Astrocyte (in vitro differentiated cells and primary cell): ENCODE data around the gene LAP3. TPM values are rescaled to one million over a fixed set of nuclear protein-coding genes. Genes with fewer than 3 reads are reported as not detected.

Experiments
- DNase-seq: peaks from one replicate; pipeline ENCODE4 v3.0.0-alpha.2; 2010; ENCODE audit warnings: low read depth
- FAIRE-seq: peaks from 2 replicates; lab custom pipeline; 2011; peaks lifted over from hg19 to GRCh38; lab: Jason Lieb, UNC
- H2AFZ ChIP-seq: 2 replicates; pipeline ENCODE4 v1.6.0; 2012; ENCODE audit warnings: low read depth, low read length, inconsistent platforms
- H3K27ac ChIP-seq: 2 replicates; pipeline ENCODE4 v1.5.1; 2011; ENCODE audit warnings: low read depth, low read length, inconsistent platforms
- H3K27me3 ChIP-seq: 2 replicates; pipeline ENCODE4 v1.6.0; 2011; ENCODE audit warnings: low read length, inconsistent platforms; ENCODE audit not compliant: insufficient read depth
- H3K36me3 ChIP-seq: 2 replicates; pipeline ENCODE4 v1.5.1; 2011; ENCODE audit warnings: low read length, inconsistent platforms; ENCODE audit not compliant: insufficient read depth
- H3K4me1 ChIP-seq: 2 replicates; pipeline ENCODE4 v1.5.1; 2011; ENCODE audit warnings: low read length, inconsistent platforms; ENCODE audit not compliant: insufficient read depth
- H3K4me2 ChIP-seq: 2 replicates; pipeline ENCODE4 v1.6.0; 2012; ENCODE audit warnings: low read length, inconsistent platforms
- H3K4me3 ChIP-seq: 2 replicates; pipeline ENCODE4 v1.5.1; 2011; ENCODE audit warnings: low read depth, mild to moderate bottlenecking, low read length, inconsistent platforms; ENCODE audit not compliant: insufficient read depth
- H3K79me2 ChIP-seq: 2 replicates; pipeline ENCODE4 v1.6.0; 2012; ENCODE audit warnings: mild to moderate bottlenecking, low read length, inconsistent platforms; ENCODE audit not compliant: insufficient read depth
- H3K9ac ChIP-seq: 2 replicates; pipeline ENCODE4 v1.6.0; 2012; ENCODE audit warnings: mild to moderate bottlenecking, low read length, inconsistent platforms
- H3K9me3 ChIP-seq: 2 replicates; pipeline ENCODE4 v1.5.1; 2012; ENCODE audit warnings: low read depth, mild to moderate bottlenecking, low read length, inconsistent platforms; ENCODE audit not compliant: insufficient read depth
- H4K20me1 ChIP-seq: 2 replicates; pipeline ENCODE4 v1.6.0; 2012; ENCODE audit warnings: low read length, inconsistent platforms; ENCODE audit not compliant: insufficient read depth
- H3K27ac Mint-ChIP-seq: one replicate; pipeline ENCODE4 v1.8.0; 2021; ENCODE audit warnings: mild to moderate bottlenecking, mixed read lengths; ENCODE audit not compliant: unreplicated experiment
- H3K27me3 Mint-ChIP-seq: one replicate; pipeline ENCODE4 v1.8.0; 2021; ENCODE audit warnings: low read depth, mixed read lengths; ENCODE audit not compliant: unreplicated experiment
- H3K36me3 Mint-ChIP-seq: one replicate; pipeline ENCODE4 v1.8.0; 2021; ENCODE audit warnings: low read depth, mixed read lengths; ENCODE audit not compliant: unreplicated experiment
- H3K4me1 Mint-ChIP-seq: one replicate; pipeline ENCODE4 v1.8.0; 2021; ENCODE audit warnings: low read depth, mixed read lengths; ENCODE audit not compliant: unreplicated experiment
- H3K4me3 Mint-ChIP-seq: one replicate; pipeline ENCODE4 v1.8.0; 2021; ENCODE audit warnings: mild to moderate bottlenecking, moderate library complexity, mixed read lengths; ENCODE audit not compliant: unreplicated experiment
- H3K9me3 Mint-ChIP-seq: one replicate; pipeline ENCODE4 v1.8.0; 2021; ENCODE audit warnings: mild to moderate bottlenecking, mixed read lengths; ENCODE audit not compliant: unreplicated experiment
- EZH2 ChIP-seq: IDR thresholded peaks from 2 replicates; pipeline ENCODE4 v1.6.1; 2012; ENCODE audit warnings: mild to moderate bottlenecking, low read length, inconsistent platforms; ENCODE audit not compliant: insufficient read depth
- total RNA-seq: library from RNA; stranded (reverse); gene quantifications from 2 replicates; pipeline ENCODE4 v1.2.1, GENCODE V29; 2021
- TF ChIP-seq, protein P1 (sequence below): IDR thresholded peaks from 2 replicates; pipeline ENCODE4 v1.5.1; 2011; ENCODE audit warnings: low read depth, mild to moderate bottlenecking, inconsistent platforms, low read length, moderate library complexity; ENCODE audit not compliant: insufficient read depth

Gene LAP3
- total RNA-seq, 1 donor from 2014 or later, result 163 TPM

- no peaks in the 10 kb centered on the region for H3K9me3 Mint-ChIP-seq
- Histone ChIP-seq H3K36me3 (no peaks in the 10 kb centered on the region), H3K4me2 (peak within 1 kb of the TSS; percentile 97), H3K79me2 (peaks cover 52% of the 10 kb centered on the region), H2AFZ (peak within 1 kb of the TSS; percentile 90), H3K9ac (peak within 1 kb of the TSS; percentile 98), H3K4me1 (peaks cover 18% of the 10 kb centered on the region), H3K4me3 (peak within 1 kb of the TSS; percentile 99), H3K27me3 (no peaks in the 10 kb centered on the region), H3K9me3 (no peaks in the 10 kb centered on the region), H4K20me1 (peaks cover 41% of the 10 kb centered on the region), H3K27ac (peak within 1 kb of the TSS; percentile 95)
- peaks cover 3% of the 10 kb centered on the region for H3K36me3 Mint-ChIP-seq
- DNase-seq (peak; percentile 84), FAIRE-seq (no peak)
- no peak for TF ChIP-seq EZH2
- TF ChIP-seq, protein P1, sequence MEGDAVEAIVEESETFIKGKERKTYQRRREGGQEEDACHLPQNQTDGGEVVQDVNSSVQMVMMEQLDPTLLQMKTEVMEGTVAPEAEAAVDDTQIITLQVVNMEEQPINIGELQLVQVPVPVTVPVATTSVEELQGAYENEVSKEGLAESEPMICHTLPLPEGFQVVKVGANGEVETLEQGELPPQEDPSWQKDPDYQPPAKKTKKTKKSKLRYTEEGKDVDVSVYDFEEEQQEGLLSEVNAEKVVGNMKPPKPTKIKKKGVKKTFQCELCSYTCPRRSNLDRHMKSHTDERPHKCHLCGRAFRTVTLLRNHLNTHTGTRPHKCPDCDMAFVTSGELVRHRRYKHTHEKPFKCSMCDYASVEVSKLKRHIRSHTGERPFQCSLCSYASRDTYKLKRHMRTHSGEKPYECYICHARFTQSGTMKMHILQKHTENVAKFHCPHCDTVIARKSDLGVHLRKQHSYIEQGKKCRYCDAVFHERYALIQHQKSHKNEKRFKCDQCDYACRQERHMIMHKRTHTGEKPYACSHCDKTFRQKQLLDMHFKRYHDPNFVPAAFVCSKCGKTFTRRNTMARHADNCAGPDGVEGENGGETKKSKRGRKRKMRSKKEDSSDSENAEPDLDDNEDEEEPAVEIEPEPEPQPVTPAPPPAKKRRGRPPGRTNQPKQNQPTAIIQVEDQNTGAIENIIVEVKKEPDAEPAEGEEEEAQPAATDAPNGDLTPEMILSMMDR, result no peak
- no peaks in the 10 kb centered on the region for H3K27me3 Mint-ChIP-seq
- peak within 1 kb of the TSS; percentile 97 for H3K4me3 Mint-ChIP-seq
- H3K27ac Mint-ChIP-seq, result peak within 1 kb of the TSS; percentile 96
- H3K4me1 Mint-ChIP-seq, result peaks cover 28% of the 10 kb centered on the region
These were observed 37.7 kb downstream of the LAP3 start, which contains the start of gene MED28 for GRCh38 chr4:17614416-17615299. Gene MED28 (plus strand): TSS chr4:17614641. CDS start chr4:17614655, 14 bp downstream.

DNA sequence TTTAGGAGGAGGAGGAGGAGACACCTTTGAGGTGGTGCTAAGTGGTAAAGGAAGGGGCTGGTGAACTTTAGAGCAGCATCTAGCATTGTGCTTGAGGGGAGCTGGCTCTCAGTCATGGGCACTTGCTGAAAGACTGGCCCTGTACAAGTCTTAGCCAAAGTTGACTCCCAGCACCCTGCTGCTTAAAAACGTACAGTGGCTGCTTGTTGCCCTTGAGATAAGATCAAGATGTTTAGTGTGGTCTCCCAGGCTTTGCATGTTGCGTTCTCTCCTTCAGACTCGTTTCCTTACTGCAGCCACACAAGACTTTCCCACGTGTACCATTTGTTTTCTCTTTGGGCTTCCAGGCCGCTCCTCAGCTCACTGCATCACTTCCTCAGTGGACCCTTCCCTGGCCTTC, 39.3 kb downstream of the LAP3 start:
- H3K4me3 Mint-ChIP-seq, result peak overlapping the region; percentile 80
- H3K27ac ChIP-seq, result no peak overlapping the region
- no peak overlapping the region for H3K4me3 ChIP-seq
- H3K4me1 Mint-ChIP-seq, result peaks cover 28% of the 10 kb centered on the region
- no peaks in the 10 kb centered on the region for H3K27me3 Mint-ChIP-seq
- H3K36me3 Mint-ChIP-seq, result peaks cover 3% of the 10 kb centered on the region
- H3K36me3 ChIP-seq, result peaks cover 8% of the 10 kb centered on the region
- no peak for DNase-seq
- H3K9ac ChIP-seq, result no peak overlapping the region
- H3K9me3 Mint-ChIP-seq, result no peaks in the 10 kb centered on the region
- H2AFZ ChIP-seq, result no peak overlapping the region
- H3K4me2 ChIP-seq, result peak overlapping the region; percentile 97
- H4K20me1 ChIP-seq, result peaks cover 51% of the 10 kb centered on the region
- peaks cover 18% of the 10 kb centered on the region for H3K4me1 ChIP-seq
- FAIRE-seq, result no peak
- H3K9me3 ChIP-seq, result no peaks in the 10 kb centered on the region
- TF ChIP-seq EZH2, result no peak
- TF ChIP-seq, protein P1, result no peak
- peak overlapping the region; percentile 55 for H3K27ac Mint-ChIP-seq
- peaks cover 65% of the 10 kb centered on the region for H3K79me2 ChIP-seq
- no peaks in the 10 kb centered on the region for H3K27me3 ChIP-seq
